Mesodermal cell (in vitro differentiated cells): Measurements from ENCODE around the gene CES5A.

Source experiments
- H3K27ac ChIP-seq: 2 replicates; pipeline ENCODE4 v1.7.0; 2013; ENCODE audit warnings: mild to moderate bottlenecking, low read depth, low read length, moderate library complexity; ENCODE audit not compliant: severe bottlenecking
- H3K36me3 ChIP-seq: 2 replicates; pipeline ENCODE4 v1.7.1; 2013; ENCODE audit warnings: mild to moderate bottlenecking, low read length, moderate library complexity; ENCODE audit not compliant: control insufficient read depth, insufficient read depth
- H3K4me1 ChIP-seq: one replicate; pipeline ENCODE4 v1.7.1; 2013; ENCODE audit warnings: mild to moderate bottlenecking, low read length; ENCODE audit not compliant: insufficient read depth, control insufficient read depth, poor library complexity, severe bottlenecking
- H3K4me3 ChIP-seq: 2 replicates; pipeline ENCODE4 v1.7.0; 2013; ENCODE audit warnings: low read length, control low read depth, mild to moderate bottlenecking; ENCODE audit not compliant: insufficient read depth, poor library complexity, severe bottlenecking; ENCODE audit errors: extremely low read depth
- H3K9me3 ChIP-seq: 2 replicates; pipeline ENCODE4 v1.7.1; 2013; ENCODE audit warnings: mild to moderate bottlenecking, low read length, moderate library complexity; ENCODE audit not compliant: control insufficient read depth
- WGBS, 2 experiments: methylation state at CpG; one replicate each; pipeline ENCODE4 v1.1.5; 2013; ENCODE audit warnings: missing lambda C conversion rate in 2 of 2; ENCODE audit not compliant: insufficient coverage in 2 of 2; 5-methylcytosine and 5-hydroxymethylcytosine counted together

The CES5A gene

DNA sequence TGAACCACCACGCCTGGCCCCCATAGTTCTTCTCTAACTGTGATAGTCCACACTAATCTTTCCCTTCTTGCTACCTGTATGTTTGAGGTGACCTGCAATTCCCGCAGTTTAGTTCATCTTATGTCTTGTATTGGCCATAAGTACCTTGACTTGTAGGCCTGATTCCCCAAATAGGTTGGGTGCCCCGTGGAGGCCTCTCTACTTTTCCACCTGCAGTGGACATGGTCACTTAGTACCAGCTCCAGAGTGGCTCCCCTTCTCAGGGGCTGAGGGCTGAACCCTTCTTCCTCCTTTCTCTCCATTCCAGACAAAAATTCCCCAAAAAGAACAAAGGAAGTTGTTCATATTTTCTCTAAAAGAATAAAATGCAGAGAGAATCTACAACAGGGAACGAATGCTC lies 33.5 kb upstream of the CES5A start:
- Histone ChIP-seq H3K4me3 (no peak overlapping the region), H3K27ac (no peak overlapping the region), H3K36me3 (no peaks in the 10 kb centered on the region), H3K9me3 (no peaks in the 10 kb centered on the region), H3K4me1 (no peaks in the 10 kb centered on the region)
- WGBS, 2 experiments: 93 to 100% methylated on average over 1 to 3 of the region's 4 CpGs

DNA sequence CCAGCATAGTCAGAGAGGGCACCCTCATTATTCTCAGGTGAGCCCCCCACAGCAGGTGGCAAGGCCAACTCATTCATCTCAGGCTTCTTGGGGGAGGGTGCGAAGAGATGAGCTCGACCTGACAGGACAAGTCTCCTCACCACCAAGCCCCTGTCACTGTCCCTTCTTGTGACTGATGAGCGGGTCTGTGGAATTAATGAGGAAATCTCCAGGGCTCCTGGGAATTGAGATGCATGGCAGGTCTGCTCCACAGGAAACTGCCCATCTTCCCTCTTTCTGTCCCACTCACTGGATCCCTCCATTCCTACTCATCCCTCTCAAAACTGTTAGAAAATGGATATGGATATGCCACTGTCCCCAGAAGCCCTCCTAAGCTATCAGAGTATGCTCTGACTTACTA lies 32.5 kb upstream of the CES5A start:
- no peak overlapping the region for H3K27ac ChIP-seq
- H3K4me3 ChIP-seq: no peak overlapping the region
- 85% methylated on average over 2 of the region's 3 CpGs; no CpG with 5 or more reads in 1 of the 2 experiments for WGBS, 2 experiments
- H3K36me3 ChIP-seq: no peaks in the 10 kb centered on the region
- no peaks in the 10 kb centered on the region for H3K4me1 ChIP-seq
- no peaks in the 10 kb centered on the region for H3K9me3 ChIP-seq

DNA sequence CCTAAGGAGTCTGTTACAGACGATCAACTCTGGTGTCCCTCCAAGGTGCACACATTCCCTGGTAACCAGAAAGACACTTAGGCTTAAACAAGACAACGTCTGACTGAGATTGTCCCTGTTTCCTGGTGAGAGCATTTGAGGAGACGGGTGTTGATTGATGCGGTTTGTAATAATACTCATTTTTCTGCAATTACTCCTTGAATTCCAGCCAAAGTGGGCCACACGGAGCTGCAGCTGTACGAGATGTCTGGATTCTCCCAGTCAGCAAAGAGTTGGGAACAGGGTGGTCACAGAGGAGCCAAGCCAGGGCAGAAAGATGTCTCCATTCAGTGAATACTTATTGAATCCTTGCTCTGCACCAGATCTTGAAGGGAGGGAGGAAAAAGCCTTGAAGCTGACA lies 30.9 kb upstream of the CES5A start:
- Histone ChIP-seq H3K27ac (no peak overlapping the region), H3K9me3 (no peaks in the 10 kb centered on the region), H3K36me3 (no peaks in the 10 kb centered on the region), H3K4me3 (no peak overlapping the region), H3K4me1 (no peaks in the 10 kb centered on the region)
- 88 to 95% methylated on average over 3 to 6 of the region's 6 CpGs for WGBS, 2 experiments

DNA sequence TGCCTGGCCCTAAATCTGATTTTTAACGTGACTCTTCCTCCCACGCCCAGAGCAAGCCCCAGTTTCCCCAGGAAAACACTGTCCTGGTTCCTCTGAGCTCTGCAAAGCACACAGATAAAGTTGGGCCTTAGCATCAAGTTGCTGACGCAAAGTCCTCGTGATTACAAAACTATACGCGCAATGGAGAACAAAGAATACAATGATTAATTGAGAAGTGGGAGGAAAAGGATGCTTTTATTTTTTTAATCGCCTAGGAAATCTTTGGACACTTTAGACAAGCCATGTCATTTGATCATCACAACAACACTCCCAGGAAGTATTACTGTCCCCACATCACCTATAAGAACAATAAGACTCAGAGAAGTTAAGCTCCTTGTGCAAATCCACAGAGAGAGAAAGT lies 30.5 kb upstream of the CES5A start:
- H3K9me3 ChIP-seq: no peaks in the 10 kb centered on the region
- no peaks in the 10 kb centered on the region for H3K36me3 ChIP-seq
- no peaks in the 10 kb centered on the region for H3K4me1 ChIP-seq
- H3K27ac ChIP-seq: no peak overlapping the region
- WGBS, 2 experiments: 90 to 92% methylated on average over 2 to 3 of the region's 7 CpGs
- no peak overlapping the region for H3K4me3 ChIP-seq

DNA sequence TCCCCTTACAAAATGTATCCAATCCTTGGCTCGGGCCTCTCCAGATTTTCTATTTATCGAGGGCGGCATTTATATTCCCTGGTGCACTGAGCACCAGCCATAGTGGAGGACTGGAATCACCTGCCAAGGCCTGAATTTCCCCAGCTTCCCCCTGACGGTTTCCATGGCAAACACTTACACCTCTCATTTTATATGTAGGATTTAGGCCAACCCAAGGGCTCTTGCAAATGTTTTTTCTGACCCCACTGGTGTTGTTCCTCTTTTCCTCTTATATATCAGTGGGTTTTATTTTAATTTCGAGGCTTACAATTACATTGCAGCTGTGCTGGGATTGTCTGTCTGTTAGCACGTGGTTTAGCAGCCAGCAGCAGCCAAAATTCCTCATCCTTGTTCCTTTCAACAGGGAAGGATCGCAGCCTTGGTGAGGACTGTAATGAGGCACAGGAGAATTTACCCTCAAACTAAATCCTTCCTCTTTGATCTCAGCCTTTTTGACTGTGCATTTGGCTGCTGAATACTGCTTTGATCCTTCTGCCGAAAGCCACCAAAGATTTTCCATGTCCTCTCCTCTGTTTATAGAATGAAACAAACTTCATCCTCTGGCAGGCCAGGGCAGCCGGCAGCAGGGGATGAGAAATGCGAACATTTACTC lies 26.5 kb upstream of the CES5A start:
- WGBS, 2 experiments: 78 to 85% methylated on average over 6 of the region's 10 CpGs
- Histone ChIP-seq H3K9me3 (no peaks in the 10 kb centered on the region), H3K4me3 (no peak overlapping the region), H3K27ac (no peak overlapping the region), H3K36me3 (no peaks in the 10 kb centered on the region), H3K4me1 (no peaks in the 10 kb centered on the region)

DNA sequence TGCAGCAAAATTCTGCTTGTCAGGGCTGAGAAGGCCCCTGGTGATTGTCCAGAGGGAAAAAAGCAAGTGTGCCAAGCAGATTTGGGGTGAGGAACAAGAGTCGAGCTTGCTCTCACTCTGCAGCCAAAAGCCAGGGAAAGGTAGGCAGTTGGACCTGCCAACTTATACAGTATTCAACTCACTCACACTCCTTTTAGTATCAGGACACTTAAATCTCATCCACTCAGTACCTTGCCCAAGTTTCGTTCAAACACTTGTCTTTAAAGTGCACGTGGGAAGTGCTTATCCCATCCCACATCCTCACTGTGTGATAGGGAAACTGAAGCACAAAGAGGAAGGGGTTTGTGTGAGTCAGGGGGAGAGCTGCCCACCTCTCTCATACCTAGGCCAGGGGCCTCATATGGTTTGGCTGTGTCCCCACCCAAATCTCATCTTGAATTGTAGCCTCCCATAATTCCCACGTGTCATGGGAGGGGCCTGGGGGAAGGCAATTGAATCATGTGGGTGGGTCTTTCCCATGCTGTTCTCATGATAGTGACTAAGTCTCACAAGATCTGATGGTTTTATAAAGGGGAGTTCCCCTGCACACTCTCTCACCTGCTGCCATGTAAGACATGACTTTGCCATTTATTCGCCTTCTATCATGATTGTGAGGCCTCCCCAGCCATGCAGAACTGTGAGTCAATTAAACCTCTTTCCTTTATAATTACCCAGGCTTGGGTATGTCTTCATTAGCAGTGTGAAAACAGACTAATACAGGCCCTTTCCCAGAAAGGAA lies 25.6 kb upstream of the CES5A start:
- no peaks in the 10 kb centered on the region for H3K9me3 ChIP-seq
- no peak overlapping the region for H3K4me3 ChIP-seq
- no peak overlapping the region for H3K27ac ChIP-seq
- H3K36me3 ChIP-seq: no peaks in the 10 kb centered on the region
- 75 to 76% methylated on average over 2 of the region's 5 CpGs for WGBS, 2 experiments
- no peaks in the 10 kb centered on the region for H3K4me1 ChIP-seq

DNA sequence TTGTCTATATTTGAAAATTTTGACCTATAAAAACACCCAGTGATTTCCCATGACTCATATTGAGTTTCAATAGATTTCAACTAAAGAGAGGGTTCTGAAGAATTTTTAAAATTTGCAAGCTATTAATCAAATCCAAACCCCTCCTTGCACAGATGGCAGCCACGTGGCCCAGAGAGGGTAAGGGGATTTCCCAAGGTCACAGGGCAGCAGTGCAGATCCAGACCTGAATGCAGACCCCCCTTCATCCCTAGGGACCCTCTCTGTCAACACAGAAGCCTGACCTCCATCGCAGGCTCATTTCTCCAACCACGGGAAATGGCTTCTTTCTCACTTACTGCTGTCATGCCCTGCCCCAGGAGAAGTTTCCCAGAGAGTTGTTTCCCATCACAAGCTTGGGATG lies 24.7 kb upstream of the CES5A start:
- Histone ChIP-seq H3K4me3 (no peak overlapping the region), H3K9me3 (no peaks in the 10 kb centered on the region), H3K4me1 (no peaks in the 10 kb centered on the region), H3K36me3 (no peaks in the 10 kb centered on the region), H3K27ac (no peak overlapping the region)
- 73 to 90% methylated on average over 2 to 3 of the region's 3 CpGs for WGBS, 2 experiments

DNA sequence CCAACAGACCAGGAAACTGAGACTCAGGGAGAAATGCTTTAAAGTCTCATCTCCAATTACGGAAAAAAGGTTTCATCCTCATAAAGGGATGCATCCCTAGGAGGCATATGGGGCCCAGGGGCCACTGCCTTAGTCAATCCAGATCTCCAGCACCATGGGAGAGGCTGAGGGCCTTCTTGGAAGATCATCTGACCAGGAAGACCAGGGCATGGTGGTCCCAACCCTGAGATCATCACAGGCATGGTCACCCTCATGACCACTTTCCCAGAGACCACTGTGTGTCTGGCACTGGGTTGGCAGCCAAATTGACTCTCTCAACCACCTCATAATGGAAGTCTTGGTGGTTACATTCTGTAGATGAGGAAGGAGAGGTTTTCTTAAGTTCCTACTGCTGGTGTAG lies 23.4 kb upstream of the CES5A start:
- no peaks in the 10 kb centered on the region for H3K9me3 ChIP-seq
- no peaks in the 10 kb centered on the region for H3K36me3 ChIP-seq
- H3K4me3 ChIP-seq: no peak overlapping the region
- H3K27ac ChIP-seq: no peak overlapping the region
- no peaks in the 10 kb centered on the region for H3K4me1 ChIP-seq
- WGBS, 2 experiments: 57 to 83% methylated on average over 1 of the region's 1 CpG

DNA sequence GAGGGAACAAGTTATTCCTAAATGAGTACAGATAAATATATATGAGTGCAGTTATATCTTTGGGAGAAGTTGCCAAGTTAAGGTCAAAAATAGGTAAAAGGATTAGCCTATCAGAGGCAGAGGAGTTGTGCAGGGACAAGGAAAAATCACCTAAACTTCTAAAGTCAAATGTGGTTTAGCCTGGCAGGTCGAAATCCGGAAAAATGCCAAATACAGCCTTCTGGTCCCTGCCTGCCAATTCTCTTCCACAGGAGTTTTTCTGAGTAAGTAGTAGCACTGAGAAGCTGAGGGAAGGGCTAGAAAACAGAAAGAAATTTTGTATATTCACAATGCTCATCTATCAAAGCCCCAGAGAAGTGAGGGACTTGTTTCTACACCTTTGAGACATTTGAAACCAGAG lies 17.6 kb upstream of the CES5A start:
- no CpG with 5 or more reads among the region's 2 CpGs for WGBS, 2 experiments
- Histone ChIP-seq H3K9me3 (peaks cover 6% of the 10 kb centered on the region), H3K36me3 (no peaks in the 10 kb centered on the region), H3K4me3 (no peak overlapping the region), H3K27ac (no peak overlapping the region), H3K4me1 (no peaks in the 10 kb centered on the region)

DNA sequence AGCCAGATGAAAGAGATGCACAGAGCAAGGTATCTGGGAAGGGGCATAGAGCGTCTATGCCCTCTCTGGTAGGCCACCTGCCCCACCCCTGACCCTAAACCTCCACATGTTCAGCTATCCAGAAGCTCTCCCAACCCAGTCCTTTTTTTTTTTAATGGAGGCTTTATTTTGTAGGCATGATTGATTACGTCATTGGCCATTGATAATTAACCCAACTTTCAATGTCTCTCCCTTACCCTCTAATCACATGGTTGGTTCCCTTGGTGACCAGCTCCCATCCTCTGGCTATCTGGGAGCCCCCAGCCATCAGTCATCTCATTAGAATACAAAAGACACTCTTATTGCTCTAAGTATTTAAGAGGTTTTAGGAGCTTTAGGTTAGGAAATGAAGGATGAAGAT lies 14.3 kb upstream of the CES5A start:
- H3K9me3 ChIP-seq: peaks cover 6% of the 10 kb centered on the region
- 100% methylated on average over 1 of the region's 2 CpGs; no CpG with 5 or more reads in 1 of the 2 experiments for WGBS, 2 experiments

DNA sequence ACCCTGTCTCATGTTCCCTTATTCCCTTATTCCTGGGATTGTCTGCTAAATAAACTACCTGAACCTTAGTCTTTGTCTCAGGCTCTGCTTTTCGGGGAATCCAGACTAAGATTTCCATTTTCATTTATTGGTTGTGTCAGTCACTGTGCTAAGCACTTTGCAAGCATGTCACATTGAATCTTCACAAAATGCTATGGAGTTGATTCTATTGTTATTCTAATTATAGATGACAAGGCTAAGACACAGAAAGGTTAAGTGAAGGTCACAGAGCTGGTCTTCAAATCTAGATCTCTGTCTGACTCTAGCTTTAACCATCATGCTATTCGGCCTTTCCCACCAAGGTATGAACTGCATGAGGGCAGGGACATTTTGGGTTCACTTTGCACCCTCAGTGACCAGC lies 13.4 kb upstream of the CES5A start:
- 80 to 89% methylated on average over 1 of the region's 2 CpGs for WGBS, 2 experiments
- Histone ChIP-seq H3K36me3 (no peaks in the 10 kb centered on the region), H3K27ac (no peak overlapping the region), H3K4me1 (no peaks in the 10 kb centered on the region), H3K9me3 (peaks cover 6% of the 10 kb centered on the region), H3K4me3 (no peak overlapping the region)

More for the DNA sequence above, 14.3 kb upstream of the CES5A start:
- Histone ChIP-seq H3K27ac (no peak overlapping the region), H3K4me3 (no peak overlapping the region), H3K36me3 (no peaks in the 10 kb centered on the region), H3K4me1 (no peaks in the 10 kb centered on the region)
